Peyer's patch (tissue), 4 donors: ENCODE results near the gene PKD2L2. TPM values are rescaled to one million over a fixed set of nuclear protein-coding genes. Genes with fewer than 3 reads are reported as not detected.
"Not testable (repeated sequence)": the region's sequence is repeated elsewhere in the genome, so short reads cannot be mapped to it uniquely, and the experiment has no call there.

Experiments used
- DNase-seq, 3 donors: peaks; one replicate each; pipeline ENCODE4 v3.0.0-alpha.2; 2017 to 2019
- H3K27ac ChIP-seq, 4 donors: fragments of 200-600 bp; sonication (generic); one replicate each; pipeline ENCODE4 v1.5.1; 2016 to 2019
- H3K27me3 ChIP-seq, 2 donors: fragments of 200-600 bp; sonication (generic); one replicate each; pipeline ENCODE4 v1.5.1; 2019
- H3K36me3 ChIP-seq, 3 donors: fragments of 200-600 bp; sonication (generic); one replicate each; pipeline ENCODE4 v1.5.1; 2016 to 2019
- H3K4me1 ChIP-seq, 4 donors: fragments of 200-600 bp; sonication (generic); one replicate each; pipeline ENCODE4 v1.5.1; 2016 to 2019
- H3K4me3 ChIP-seq, 4 donors: fragments of 200-600 bp; sonication (generic); 1 replicate in 3 of 4; 2 replicates in 1 of 4; pipeline ENCODE4 v1.5.1; 2016 to 2019; ENCODE audit warnings: mild to moderate bottlenecking in 1 of 4
- H3K9me3 ChIP-seq, 4 donors: fragments of 200-600 bp; sonication (generic); one replicate each; pipeline ENCODE4 v1.5.1; 2016 to 2019; ENCODE audit warnings: mild to moderate bottlenecking in 1 of 4
- CTCF ChIP-seq, 6 experiments: fragments of 450-650 bp in 4 of 6; fragments of 200-600 bp in 2 of 6; sonication (generic) in 1 of 6; IDR thresholded peaks; one replicate each; pipeline ENCODE4 v1.5.1; 2017 to 2019; ENCODE audit warnings: antibody characterized with exemption in 6 of 6, mild to moderate bottlenecking in 3 of 6, moderate library complexity in 1 of 6
- POLR2A ChIP-seq, 2 donors: fragments of 450-650 bp; IDR thresholded peaks; one replicate each; pipeline ENCODE4 v1.5.1; 2017; ENCODE audit warnings: antibody characterized with exemption in 2 of 2, mild to moderate bottlenecking in 2 of 2, moderate library complexity in 2 of 2
- total RNA-seq, 4 donors: library from RNA; depleted of rRNA; stranded (reverse); fragments of >200 nt; gene quantifications; one replicate each; pipeline ENCODE4 v1.1.0, GENCODE V29; 2016

PKD2L2 gene
- not detected for total RNA-seq

- Histone ChIP-seq H3K27me3 (no peaks in the 10 kb centered on the region), H3K4me3 (peak within 1 kb of the TSS; percentile 49 to 55 (median 51)), H3K27ac (peak within 1 kb of the TSS; percentile 69 to 81 (median 78)), H3K36me3 (no peaks in the 10 kb centered on the region), H3K9me3 (no peaks in the 10 kb centered on the region), H3K4me1 (no peaks in the 10 kb centered on the region)
- TF ChIP-seq CTCF (IDR thresholded peaks at IDR 0.05) (peak in 2 of 6 experiments; percentile 5 to 9), POLR2A (IDR thresholded peaks at IDR 0.05) (peak; percentile 27 to 45)
- peak; percentile 66 to 91 (median 80) for DNase-seq
Measured at GRCh38 chr5:137888863-137889759, at the start of gene PKD2L2. Gene PKD2L2, plus strand, starts transcription at chr5:137889457. Its CDS starts 35 bp downstream, at chr5:137889492.

GRCh38 chr5:137842296-137842695, 47.0 kb upstream of the PKD2L2 start:
- no peak for DNase-seq
- Histone ChIP-seq H3K36me3 (no peaks in the 10 kb centered on the region), H3K4me3 (no peak overlapping the region), H3K27me3 (no peaks in the 10 kb centered on the region), H3K4me1 (peaks cover 0 to 12% (median 0%) of the 10 kb centered on the region in 4 donors), H3K27ac (no peak overlapping the region), H3K9me3 (no peaks in the 10 kb centered on the region)
- no peak for TF ChIP-seq POLR2A (IDR thresholded peaks at IDR 0.05)
- no peak for TF ChIP-seq CTCF (IDR thresholded peaks at IDR 0.05)

GRCh38 chr5:137843676-137844299, 45.5 kb upstream of the PKD2L2 start:
- no peak overlapping the region for H3K27ac ChIP-seq
- H3K4me1 ChIP-seq: no peaks in the 10 kb centered on the region
- no peaks in the 10 kb centered on the region for H3K36me3 ChIP-seq
- DNase-seq: no peak
- H3K4me3 ChIP-seq: no peak overlapping the region
- no peaks in the 10 kb centered on the region for H3K27me3 ChIP-seq
- no peaks in the 10 kb centered on the region for H3K9me3 ChIP-seq
- TF ChIP-seq POLR2A (IDR thresholded peaks at IDR 0.05) (no peak), CTCF (IDR thresholded peaks at IDR 0.05) (no peak)

GRCh38 chr5:137845472-137845871, 43.8 kb upstream of the PKD2L2 start:
- H3K4me1 ChIP-seq: no peaks in the 10 kb centered on the region
- no peak for TF ChIP-seq POLR2A (IDR thresholded peaks at IDR 0.05)
- TF ChIP-seq CTCF (IDR thresholded peaks at IDR 0.05): no peak
- no peak overlapping the region for H3K4me3 ChIP-seq
- no peaks in the 10 kb centered on the region for H3K27me3 ChIP-seq
- H3K9me3 ChIP-seq: no peaks in the 10 kb centered on the region
- H3K27ac ChIP-seq: no peak overlapping the region
- DNase-seq: no peak
- H3K36me3 ChIP-seq: no peaks in the 10 kb centered on the region

- H3K4me1 ChIP-seq: no peaks in the 10 kb centered on the region
- TF ChIP-seq CTCF (IDR thresholded peaks at IDR 0.05): no peak
- TF ChIP-seq POLR2A (IDR thresholded peaks at IDR 0.05): no peak
- H3K36me3 ChIP-seq: no peaks in the 10 kb centered on the region
- no peak overlapping the region for H3K4me3 ChIP-seq
- no peaks in the 10 kb centered on the region for H3K27me3 ChIP-seq
- no peak for DNase-seq
- no peak overlapping the region for H3K27ac ChIP-seq
- H3K9me3 ChIP-seq: no peaks in the 10 kb centered on the region
Measured at GRCh38 chr5:137847687-137848086, 41.6 kb upstream of the PKD2L2 start.

GRCh38 chr5:137853165-137853564, 36.1 kb upstream of the PKD2L2 start:
- DNase-seq, H3K4me1 ChIP-seq, H3K27ac ChIP-seq, H3K4me3 ChIP-seq, H3K9me3 ChIP-seq, H3K27me3 ChIP-seq, H3K36me3 ChIP-seq: not testable (repeated sequence)
